Lower leg skin (tissue), 3 donors: Measurements from ENCODE around the gene PDPR.
"Not testable (repeated sequence)": the region's sequence is repeated elsewhere in the genome, so short reads cannot be mapped to it uniquely, and the experiment has no call there.

Experiments
- CTCF ChIP-seq, 3 donors: fragments of 450-650 bp; IDR thresholded peaks; one replicate each; pipeline ENCODE4 v1.5.1; 2016; ENCODE audit warnings: antibody characterized with exemption in 3 of 3, mild to moderate bottlenecking in 3 of 3, moderate library complexity in 2 of 3
- POLR2A ChIP-seq, 2 donors: fragments of 450-650 bp; IDR thresholded peaks; one replicate each; pipeline ENCODE4 v1.6.1; 2016 to 2017; ENCODE audit warnings: antibody characterized with exemption in 2 of 2, mild to moderate bottlenecking in 1 of 2, moderate library complexity in 1 of 2

- TF ChIP-seq CTCF, POLR2A (IDR thresholded peaks at IDR 0.05): not testable (repeated sequence)
These were observed 73.9 kb downstream of the PDPR start for GRCh38 chr16:70187858-70188607.
